ENCODE data around the gene MRPS6. TPM values are rescaled to one million over a fixed set of nuclear protein-coding genes. Genes with fewer than 3 reads are reported as not detected.

The MRPS6 gene
- total and polyA plus RNA-seq, 9 donors = 19.1 to 104 (median 46.5) TPM

DNA sequence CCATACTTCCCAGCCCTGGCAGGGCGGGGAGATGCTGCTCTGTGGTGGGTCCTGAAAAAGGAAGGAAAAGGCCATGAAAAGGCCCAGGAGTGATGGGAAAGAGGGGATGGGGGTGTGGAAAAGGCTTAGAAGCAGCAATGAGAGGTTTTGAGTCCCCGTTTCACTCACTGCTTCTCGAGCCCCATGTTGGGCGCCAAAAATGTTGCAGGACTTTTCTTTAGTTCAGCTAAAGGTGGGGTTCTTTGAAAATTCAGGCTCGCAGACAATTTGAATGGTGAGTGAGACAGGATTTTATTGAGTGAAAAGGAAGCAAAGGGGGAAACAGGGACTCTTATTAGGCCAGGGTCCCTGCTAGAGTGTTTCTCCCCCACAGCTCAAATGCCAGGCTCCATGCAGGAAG lies 93.1 kb downstream of the MRPS6 start:
- no peak for DNase-seq
- WGBS, 3 donors = 92 to 94% (median 92%) methylated on average over 5 of the region's 5 CpGs
- H3K9me3 ChIP-seq = peaks cover 10 to 13% of the 10 kb centered on the region in 2 donors

GRCh38 chr21:34170886-34171285 lies 97.5 kb downstream of the MRPS6 start:
- H3K27me3 ChIP-seq = no peaks in the 10 kb centered on the region
- H3K36me3 ChIP-seq = no peaks in the 10 kb centered on the region
- peaks cover 7 to 13% of the 10 kb centered on the region in 2 donors for H3K9me3 ChIP-seq
- no peak for TF ChIP-seq EP300 (IDR thresholded peaks at IDR 0.05)
- TF ChIP-seq CTCF (IDR thresholded peaks at IDR 0.05) = no peak
- TF ChIP-seq POLR2A (IDR thresholded peaks at IDR 0.05) = no peak
- H3K4me1 ChIP-seq (ENCODE audit: insufficient read depth) = no peaks in the 10 kb centered on the region
- H3K27ac ChIP-seq = no peak overlapping the region
- WGBS, 3 donors = 93 to 95% (median 94%) methylated on average over 2 of the region's 2 CpGs
- H3K4me3 ChIP-seq = no peak overlapping the region
- intact Hi-C loops (cut with DNase I) = no loop called here
- no peak for DNase-seq

More for the DNA sequence above, 93.1 kb downstream of the MRPS6 start:
- Histone ChIP-seq H3K27me3 (no peaks in the 10 kb centered on the region), H3K4me3 (no peak overlapping the region), H3K27ac (no peak overlapping the region), H3K36me3 (no peaks in the 10 kb centered on the region), H3K4me1 (ENCODE audit: insufficient read depth) (no peaks in the 10 kb centered on the region)
- intact Hi-C loops (cut with DNase I) = no loop called here
- no peak for TF ChIP-seq CTCF (IDR thresholded peaks at IDR 0.05)
- no peak for TF ChIP-seq EP300 (IDR thresholded peaks at IDR 0.05)
- no peak for TF ChIP-seq POLR2A (IDR thresholded peaks at IDR 0.05)

- TF ChIP-seq POLR2A (IDR thresholded peaks at IDR 0.05) = no peak
- no peak for TF ChIP-seq CTCF (IDR thresholded peaks at IDR 0.05)
- no peak for TF ChIP-seq EP300 (IDR thresholded peaks at IDR 0.05)
- no peaks in the 10 kb centered on the region for H3K4me1 ChIP-seq (ENCODE audit: insufficient read depth)
Observed at GRCh38 chr21:34174470-34174869, 101.1 kb downstream of the MRPS6 start.

DNA sequence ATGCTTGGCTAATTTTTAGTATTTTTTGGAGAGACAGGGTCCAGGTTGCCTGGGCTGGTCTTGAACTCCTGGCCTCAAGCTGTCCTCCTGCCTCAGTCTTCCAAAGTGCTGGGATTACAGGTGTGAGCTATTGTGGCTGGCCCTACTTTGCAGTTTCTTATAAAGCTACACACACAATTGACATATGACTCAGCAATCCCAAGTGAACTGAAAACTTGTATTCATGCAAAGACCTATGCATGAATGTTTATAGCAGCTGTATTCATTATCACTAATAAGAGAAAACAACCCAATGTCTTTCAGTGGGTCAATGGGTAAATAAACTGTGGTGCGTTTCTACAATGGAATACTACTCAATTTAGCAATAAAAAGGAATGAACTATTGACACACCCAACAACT lies 103.1 kb downstream of the MRPS6 start:
- no peaks in the 10 kb centered on the region for H3K36me3 ChIP-seq
- no peaks in the 10 kb centered on the region for H3K9me3 ChIP-seq
- no peaks in the 10 kb centered on the region for H3K4me1 ChIP-seq (ENCODE audit: insufficient read depth)
- no peak overlapping the region for H3K27ac ChIP-seq
- H3K4me3 ChIP-seq = no peak overlapping the region
- H3K27me3 ChIP-seq = no peaks in the 10 kb centered on the region
- 53 to 60% (median 58%) methylated on average over 1 of the region's 1 CpG for WGBS, 3 donors
- DNase-seq = no peak
- no peak for TF ChIP-seq CTCF (IDR thresholded peaks at IDR 0.05)
- no peak for TF ChIP-seq POLR2A (IDR thresholded peaks at IDR 0.05)
- no peak for TF ChIP-seq EP300 (IDR thresholded peaks at IDR 0.05)
- intact Hi-C loops (cut with DNase I) = no loop called here

More at GRCh38 chr21:34174470-34174869, 101.1 kb downstream of the MRPS6 start:
- intact Hi-C loops (cut with DNase I) = no loop called here
- no peak for DNase-seq
- no peaks in the 10 kb centered on the region for H3K36me3 ChIP-seq
- no peak overlapping the region for H3K4me3 ChIP-seq
- H3K9me3 ChIP-seq = no peaks in the 10 kb centered on the region
- H3K27ac ChIP-seq = no peak overlapping the region
- H3K27me3 ChIP-seq = no peaks in the 10 kb centered on the region
